IPS-NIHi7 (cell line): ENCODE measurements around the gene PRKRIP1.
"Not testable (repeated sequence)": the region's sequence is repeated elsewhere in the genome, so short reads cannot be mapped to it uniquely, and the experiment has no call there.

Experiments
- DNase-seq: peaks from one replicate; pipeline ENCODE4 v3.0.0; 2012; ENCODE audit warnings: mixed read lengths; ENCODE audit errors: extremely low spot score

Gene PRKRIP1

GRCh38 chr7:102404005-102404861 is 8.1 kb downstream of the PRKRIP1 start:
- DNase-seq, result peak; percentile 88

DNA sequence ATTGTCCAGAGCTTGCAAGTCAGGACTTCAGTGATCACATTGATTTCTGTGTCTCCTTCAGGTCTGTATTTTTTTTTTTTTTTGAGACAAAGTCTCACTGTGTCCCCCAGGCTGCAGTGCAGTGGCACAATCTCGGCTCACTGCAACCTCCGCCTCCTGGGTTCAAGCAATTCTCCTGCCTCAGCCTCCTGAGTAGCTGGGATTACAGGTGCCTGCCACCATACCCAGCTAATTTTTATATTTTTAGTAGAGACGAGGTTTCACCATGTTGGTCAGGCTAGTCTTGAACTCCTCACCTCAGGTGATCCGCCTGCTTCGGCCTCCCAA is 8.7 kb downstream of the PRKRIP1 start:
- DNase-seq, result not testable (repeated sequence)

DNA sequence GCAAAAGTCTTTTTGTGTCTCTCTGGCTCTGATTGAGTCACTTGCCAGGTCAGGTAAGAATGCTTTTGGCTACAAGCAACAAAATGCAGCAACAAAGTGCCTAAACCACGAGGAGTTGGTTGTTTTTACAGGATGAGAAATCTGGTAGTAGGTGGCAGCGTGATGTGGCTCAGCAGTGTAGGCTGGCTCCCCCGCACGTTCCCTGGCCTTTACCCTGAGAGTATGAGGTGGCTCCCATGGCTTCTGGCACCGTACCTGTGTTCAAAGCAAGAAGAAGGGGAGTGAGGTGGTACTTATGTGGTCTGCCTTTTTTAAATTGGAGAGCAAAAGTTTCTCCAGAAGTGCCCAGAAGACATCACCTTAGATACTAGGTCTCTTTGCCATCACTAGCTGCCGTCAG is 11.7 kb downstream of the PRKRIP1 start:
- DNase-seq, result no peak

- not testable (repeated sequence) for DNase-seq
These were observed 12.4 kb downstream of the PRKRIP1 start for GRCh38 chr7:102408530-102408929.

DNA sequence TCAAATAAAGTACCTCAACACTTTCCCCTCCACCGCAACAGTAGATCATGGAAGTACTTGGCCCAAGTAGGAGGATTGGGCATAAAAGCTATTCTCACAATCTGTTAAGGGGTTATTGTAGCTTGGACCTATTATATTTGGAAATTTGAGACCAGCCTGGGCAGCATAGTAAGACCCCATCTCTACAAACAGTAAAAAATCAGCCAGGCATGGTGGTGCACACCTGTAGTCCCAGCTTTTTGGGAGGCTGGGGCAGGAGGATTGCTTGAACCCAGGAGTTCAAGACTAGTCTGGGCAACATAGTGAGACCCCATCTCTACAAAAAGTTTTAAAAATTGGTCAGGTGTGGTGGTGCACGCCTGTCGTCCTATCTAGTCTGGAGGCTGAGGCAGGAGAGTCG is 13.2 kb downstream of the PRKRIP1 start:
- no peak for DNase-seq

GRCh38 chr7:102410123-102410522 is 14.0 kb downstream of the PRKRIP1 start:
- DNase-seq, result no peak

GRCh38 chr7:102410918-102411317 is 14.8 kb downstream of the PRKRIP1 start:
- no peak for DNase-seq

DNA sequence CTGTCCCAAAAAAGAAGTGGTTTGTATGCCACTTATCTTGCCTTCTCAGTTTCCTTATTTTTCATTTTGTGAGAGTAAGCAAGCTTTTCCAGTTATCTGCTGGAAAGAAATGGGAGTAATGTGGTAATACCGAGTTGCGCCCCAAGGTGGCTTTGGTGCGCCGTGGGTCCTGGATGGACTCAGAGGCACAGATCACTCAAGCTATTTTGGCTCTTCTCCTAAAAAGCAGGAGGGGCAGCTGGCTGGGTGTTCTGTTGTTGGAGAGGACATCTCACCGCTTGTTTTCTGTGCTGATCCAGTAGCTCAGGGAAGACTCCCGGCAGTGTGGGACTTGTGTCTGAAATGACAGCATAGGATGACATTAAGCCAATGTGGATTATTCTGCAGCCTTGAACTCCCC is 16.4 kb downstream of the PRKRIP1 start:
- DNase-seq, result peak; percentile 66

DNA sequence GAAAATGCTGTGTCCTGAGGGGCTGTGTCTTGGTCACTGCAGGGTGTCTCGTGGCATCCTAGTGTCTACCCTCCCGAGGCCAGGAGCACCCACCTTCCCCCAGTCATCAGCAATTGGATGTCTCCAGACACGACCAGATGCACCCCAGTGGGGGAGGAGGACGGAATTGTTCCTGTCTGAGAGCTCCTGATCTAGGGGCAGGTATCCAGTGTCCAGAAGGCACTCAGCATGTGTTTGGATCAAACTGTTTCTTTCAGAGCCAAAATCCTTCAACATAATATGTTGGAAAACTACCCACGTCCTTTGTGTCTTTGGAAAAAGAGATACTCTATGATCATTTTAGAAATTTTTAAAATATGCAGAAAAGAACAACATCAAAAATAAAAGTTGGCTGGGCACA is 16.9 kb downstream of the PRKRIP1 start:
- DNase-seq, result no peak

DNA sequence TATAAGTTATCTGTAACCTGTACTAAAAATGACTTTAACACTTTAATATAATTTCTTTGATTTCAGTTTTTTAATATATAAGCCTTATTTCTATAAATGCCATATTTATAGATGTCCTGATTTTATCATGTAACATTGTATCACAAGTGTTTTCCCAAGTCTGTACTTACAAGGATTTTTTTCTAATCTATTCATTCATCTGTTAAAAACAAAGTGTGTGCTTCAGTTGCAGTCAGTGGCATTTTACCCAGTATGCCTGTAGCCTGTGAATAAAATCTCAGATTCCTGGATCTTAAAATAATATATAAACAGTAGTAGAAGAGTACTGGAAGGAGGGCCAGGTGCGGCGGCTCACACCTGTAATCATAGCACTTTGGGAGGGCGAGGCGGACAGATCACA is 17.4 kb downstream of the PRKRIP1 start:
- DNase-seq, result no peak

- DNase-seq, result no peak
These were observed 19.6 kb downstream of the PRKRIP1 start for GRCh38 chr7:102415685-102416225.

DNA sequence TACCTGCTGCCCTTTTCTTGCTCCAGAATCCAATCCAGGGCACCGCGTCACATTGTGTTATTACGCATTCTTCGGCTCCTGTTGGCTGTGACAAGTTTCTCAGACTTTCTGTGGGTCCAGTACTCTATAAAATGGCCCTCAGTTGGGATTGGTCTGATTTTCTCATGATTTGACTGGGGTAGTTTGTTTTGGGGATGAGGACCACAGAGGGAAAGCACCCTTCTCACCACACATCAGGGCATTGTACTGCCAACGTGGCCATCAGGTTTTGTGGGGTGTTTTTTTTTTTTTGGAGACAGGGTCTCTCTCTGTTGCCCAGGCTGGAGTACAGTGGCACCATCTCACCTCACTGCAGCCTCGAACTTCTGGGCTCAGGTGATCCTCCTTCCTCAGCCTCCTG is 20.2 kb downstream of the PRKRIP1 start:
- DNase-seq, result no peak

- DNase-seq, result no peak
These were observed 20.9 kb downstream of the PRKRIP1 start for GRCh38 chr7:102417105-102417504.

DNA sequence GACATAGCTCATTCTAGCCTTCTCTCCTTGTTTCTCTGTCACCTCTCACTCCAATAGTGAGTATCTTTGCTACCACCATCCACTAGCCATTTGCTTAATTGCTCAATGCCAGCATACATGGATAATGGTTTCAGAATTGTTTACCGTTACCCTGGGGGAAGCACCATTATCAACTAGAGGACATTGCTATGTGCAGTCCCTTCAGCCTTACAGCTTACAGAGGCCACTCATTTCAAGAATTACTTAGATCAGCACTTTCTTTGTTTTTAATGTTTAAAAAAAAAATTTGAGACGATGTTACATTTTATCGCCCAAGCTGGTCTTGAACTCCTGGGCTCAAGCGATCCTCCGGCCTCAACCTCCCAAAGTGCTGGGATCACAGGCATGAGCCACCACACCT is 22.4 kb downstream of the PRKRIP1 start:
- DNase-seq, result no peak

GRCh38 chr7:102421706-102422240 is 25.6 kb downstream of the PRKRIP1 start:
- no peak for DNase-seq

DNA sequence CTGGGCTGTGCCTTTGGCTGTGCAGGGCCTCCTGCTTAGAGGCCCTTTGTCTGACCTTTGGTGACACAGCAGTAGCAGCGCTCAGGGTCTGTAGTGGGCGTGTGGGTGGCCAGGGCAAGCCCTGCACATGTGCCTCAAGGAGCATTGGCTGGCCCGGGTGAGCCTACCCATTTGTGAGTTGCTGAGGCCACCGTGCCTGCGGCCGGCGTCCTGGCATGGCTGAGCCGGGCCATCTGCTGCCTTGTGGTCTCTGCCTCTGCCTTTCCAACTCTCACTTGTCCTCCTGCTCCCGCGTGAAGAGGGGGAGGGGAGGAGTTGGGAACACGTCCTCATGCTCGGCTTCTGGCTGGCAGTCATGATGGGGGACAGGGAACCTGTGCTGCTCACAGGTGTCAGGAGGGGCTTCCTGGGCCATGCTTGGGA is 28.0 kb downstream of the PRKRIP1 start:
- no peak for DNase-seq

DNA sequence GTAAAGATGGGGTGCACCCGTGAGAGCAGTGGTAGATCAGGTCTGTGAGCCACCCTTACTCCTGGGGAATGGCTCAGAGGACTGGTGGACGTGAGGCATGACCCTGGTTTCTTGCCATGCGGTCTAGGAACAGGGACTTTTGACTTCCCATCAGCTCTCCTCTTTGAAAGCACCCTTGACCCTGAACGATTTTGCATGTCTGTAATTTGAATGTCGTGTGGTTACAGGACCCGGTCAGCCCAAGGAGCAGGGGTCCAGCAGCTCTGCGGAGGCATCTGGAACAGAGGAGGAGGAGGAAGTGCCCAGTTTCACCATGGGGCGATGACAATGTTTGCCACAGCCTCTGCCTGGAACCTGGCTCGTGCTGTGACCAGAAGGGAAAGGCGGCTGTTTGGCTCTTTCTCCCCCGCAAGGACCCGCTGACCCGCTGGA is 28.6 kb downstream of the PRKRIP1 start:
- DNase-seq, result no peak

- DNase-seq, result no peak
These were observed 29.6 kb downstream of the PRKRIP1 start for GRCh38 chr7:102425639-102426267.

GRCh38 chr7:102426268-102427018 is 30.3 kb downstream of the PRKRIP1 start:
- no peak for DNase-seq

DNA sequence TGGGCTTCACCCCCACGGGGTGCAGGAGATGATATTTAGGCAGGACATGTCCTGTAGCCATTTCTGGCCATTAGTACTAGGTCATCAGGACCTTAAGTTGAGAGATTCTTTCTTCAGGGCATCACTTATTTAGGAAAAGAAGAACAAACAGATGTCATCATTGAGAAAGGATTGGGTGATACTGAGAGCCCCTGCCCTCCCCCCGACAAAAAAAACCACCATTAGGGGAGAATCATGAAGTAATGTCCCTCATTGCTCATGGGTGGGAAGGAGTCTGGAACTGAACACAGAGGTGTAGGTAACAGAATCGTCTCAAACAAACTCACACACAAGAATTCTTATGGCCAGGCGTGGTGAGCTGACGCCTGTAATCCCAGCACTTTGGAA is 30.8 kb downstream of the PRKRIP1 start:
- DNase-seq, result no peak

DNA sequence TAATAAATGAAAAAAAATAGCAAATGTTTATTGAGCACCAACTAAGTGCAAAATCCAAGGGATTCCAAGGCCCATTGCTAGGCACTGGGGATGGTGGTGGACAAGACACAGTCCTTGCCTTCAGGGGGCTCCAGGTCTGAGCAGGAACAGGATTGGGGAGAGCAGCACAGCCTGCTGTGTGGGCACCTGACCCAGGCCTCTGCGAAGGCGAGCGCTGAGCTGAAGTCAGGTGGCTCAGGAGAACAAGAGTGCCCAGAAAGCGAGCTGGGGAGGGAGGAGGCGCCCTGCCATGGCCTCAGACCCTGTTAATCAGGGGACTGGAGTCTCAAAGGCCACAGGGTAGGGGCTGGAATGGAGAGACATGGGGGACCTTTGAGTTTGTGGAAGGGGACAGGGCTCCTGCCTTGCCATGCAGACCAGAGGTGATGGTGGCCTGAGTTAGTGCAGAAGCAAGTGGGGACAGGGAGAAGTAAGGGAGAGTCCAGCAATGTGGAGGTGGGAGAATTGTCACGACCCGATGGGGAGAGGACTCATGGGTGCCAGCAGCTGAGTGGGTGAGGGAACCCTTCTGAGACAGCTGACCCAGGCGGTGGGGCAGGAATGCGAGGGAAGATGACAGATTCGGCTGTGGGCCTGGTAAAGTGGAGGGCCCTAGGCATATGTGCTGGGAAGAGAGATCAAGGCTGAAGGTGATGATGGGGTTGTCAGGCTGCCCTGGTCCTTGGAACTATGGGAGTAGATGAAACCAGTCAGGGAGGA is 33.2 kb downstream of the PRKRIP1 start:
- DNase-seq, result no peak
